ENCODE measurements around the gene UBE2Z.

DNA sequence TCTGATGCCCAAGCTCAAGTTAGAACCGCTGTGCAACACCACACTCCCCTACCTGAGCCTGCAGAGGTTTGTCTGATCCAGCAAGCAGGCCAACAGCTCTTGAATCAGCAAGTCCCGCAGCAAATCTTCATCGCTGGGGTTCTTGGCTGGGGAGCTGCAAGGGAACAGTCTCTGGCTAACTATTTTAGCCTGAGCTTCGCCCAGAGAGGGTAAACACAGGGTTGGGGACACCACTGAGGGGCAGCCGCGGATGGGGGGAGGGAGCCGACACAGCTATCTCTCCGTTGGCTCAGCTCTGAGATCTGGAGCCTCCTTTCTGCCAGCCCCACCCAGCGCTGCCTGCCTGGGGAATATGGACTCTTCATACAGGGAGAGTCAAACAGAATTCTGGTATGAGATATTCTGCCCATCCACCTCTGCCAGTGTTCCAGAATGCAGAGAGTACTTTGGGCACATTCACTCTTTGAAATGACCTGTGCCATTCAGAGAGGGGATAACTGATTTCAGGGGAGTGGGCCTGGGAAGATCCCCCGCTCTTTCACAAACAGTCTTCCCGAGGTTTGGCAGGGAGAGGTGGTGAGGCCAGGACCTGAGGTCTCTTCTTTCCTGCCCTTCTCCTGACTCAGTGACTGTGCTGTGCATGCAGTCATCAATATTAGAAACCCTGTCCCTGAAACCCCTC, 52.8 kb downstream of the UBE2Z start:
- TF ChIP-seq CEBPB (IDR thresholded peaks at IDR 0.05) (no peak), YY1 (IDR thresholded peaks at IDR 0.05; ENCODE audit: low read depth) (no peak), EGR1 (IDR thresholded peaks at IDR 0.05) (no peak), TEAD4 (IDR thresholded peaks at IDR 0.05) (no peak), TAF1 (IDR thresholded peaks at IDR 0.05; ENCODE audit: low read depth) (no peak), RAD21 (IDR thresholded peaks at IDR 0.05; ENCODE audit: low read depth) (no peak), EP300 (IDR thresholded peaks at IDR 0.05; ENCODE audit: borderline replicate concordance) (no peak), FOXM1 (IDR thresholded peaks at IDR 0.05; ENCODE audit: borderline replicate concordance, low read depth) (no peak)
- TF ChIP-seq, protein P1, sequence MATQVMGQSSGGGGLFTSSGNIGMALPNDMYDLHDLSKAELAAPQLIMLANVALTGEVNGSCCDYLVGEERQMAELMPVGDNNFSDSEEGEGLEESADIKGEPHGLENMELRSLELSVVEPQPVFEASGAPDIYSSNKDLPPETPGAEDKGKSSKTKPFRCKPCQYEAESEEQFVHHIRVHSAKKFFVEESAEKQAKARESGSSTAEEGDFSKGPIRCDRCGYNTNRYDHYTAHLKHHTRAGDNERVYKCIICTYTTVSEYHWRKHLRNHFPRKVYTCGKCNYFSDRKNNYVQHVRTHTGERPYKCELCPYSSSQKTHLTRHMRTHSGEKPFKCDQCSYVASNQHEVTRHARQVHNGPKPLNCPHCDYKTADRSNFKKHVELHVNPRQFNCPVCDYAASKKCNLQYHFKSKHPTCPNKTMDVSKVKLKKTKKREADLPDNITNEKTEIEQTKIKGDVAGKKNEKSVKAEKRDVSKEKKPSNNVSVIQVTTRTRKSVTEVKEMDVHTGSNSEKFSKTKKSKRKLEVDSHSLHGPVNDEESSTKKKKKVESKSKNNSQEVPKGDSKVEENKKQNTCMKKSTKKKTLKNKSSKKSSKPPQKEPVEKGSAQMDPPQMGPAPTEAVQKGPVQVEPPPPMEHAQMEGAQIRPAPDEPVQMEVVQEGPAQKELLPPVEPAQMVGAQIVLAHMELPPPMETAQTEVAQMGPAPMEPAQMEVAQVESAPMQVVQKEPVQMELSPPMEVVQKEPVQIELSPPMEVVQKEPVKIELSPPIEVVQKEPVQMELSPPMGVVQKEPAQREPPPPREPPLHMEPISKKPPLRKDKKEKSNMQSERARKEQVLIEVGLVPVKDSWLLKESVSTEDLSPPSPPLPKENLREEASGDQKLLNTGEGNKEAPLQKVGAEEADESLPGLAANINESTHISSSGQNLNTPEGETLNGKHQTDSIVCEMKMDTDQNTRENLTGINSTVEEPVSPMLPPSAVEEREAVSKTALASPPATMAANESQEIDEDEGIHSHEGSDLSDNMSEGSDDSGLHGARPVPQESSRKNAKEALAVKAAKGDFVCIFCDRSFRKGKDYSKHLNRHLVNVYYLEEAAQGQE (IDR thresholded peaks at IDR 0.05; ENCODE audit: low read depth): no peak
- TF ChIP-seq, protein P2, sequence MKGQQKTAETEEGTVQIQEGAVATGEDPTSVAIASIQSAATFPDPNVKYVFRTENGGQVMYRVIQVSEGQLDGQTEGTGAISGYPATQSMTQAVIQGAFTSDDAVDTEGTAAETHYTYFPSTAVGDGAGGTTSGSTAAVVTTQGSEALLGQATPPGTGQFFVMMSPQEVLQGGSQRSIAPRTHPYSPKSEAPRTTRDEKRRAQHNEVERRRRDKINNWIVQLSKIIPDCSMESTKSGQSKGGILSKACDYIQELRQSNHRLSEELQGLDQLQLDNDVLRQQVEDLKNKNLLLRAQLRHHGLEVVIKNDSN (IDR thresholded peaks at IDR 0.05): no peak

Measured in Ishikawa (cell line).